HG03558 (cell line): ENCODE measurements around the gene PRM3.

Experiments
- ATAC-seq: cut with Tn5 transposase; IDR thresholded peaks from one replicate; pipeline ENCODE4 v1.9.1; 2021; ENCODE audit warnings: moderate number of reproducible peaks; ENCODE audit not compliant: unreplicated experiment; ENCODE audit errors: extremely low read depth

Gene PRM3

GRCh38 chr16:11272921-11273720, at the start of gene PRM3:
Gene PRM3, minus strand, starts transcription at chr16:11273629. Its CDS starts 34 bp downstream, at chr16:11273595.
- ATAC-seq, result no peak

- ATAC-seq, result no peak
Observed at GRCh38 chr16:11322823-11323222, 49.4 kb upstream of the PRM3 start.

GRCh38 chr16:11321662-11322061, 48.2 kb upstream of the PRM3 start:
- ATAC-seq, result no peak

GRCh38 chr16:11320170-11320569, 46.7 kb upstream of the PRM3 start:
- ATAC-seq, result no peak

- ATAC-seq, result no peak
Observed at GRCh38 chr16:11319529-11320146, 46.2 kb upstream of the PRM3 start.

- no peak for ATAC-seq
Observed at GRCh38 chr16:11318817-11319216, 45.4 kb upstream of the PRM3 start.

GRCh38 chr16:11316331-11317015, 43.0 kb upstream of the PRM3 start:
- ATAC-seq, result no peak

- no peak for ATAC-seq
Observed at GRCh38 chr16:11315510-11315909, 42.1 kb upstream of the PRM3 start.

- ATAC-seq, result no peak
Observed at GRCh38 chr16:11314309-11314894, 41.0 kb upstream of the PRM3 start.

- no peak for ATAC-seq
Observed at GRCh38 chr16:11313493-11314308, 40.3 kb upstream of the PRM3 start.

GRCh38 chr16:11312718-11313492, 39.5 kb upstream of the PRM3 start:
- no peak for ATAC-seq

GRCh38 chr16:11310997-11311561, 37.6 kb upstream of the PRM3 start:
- no peak for ATAC-seq

GRCh38 chr16:11310634-11310977, 37.2 kb upstream of the PRM3 start:
- no peak for ATAC-seq

GRCh38 chr16:11309895-11310633, 36.6 kb upstream of the PRM3 start:
- no peak for ATAC-seq

- ATAC-seq, result no peak
Observed at GRCh38 chr16:11308493-11309283, 35.3 kb upstream of the PRM3 start.

- ATAC-seq, result no peak
Observed at GRCh38 chr16:11307639-11308492, 34.4 kb upstream of the PRM3 start.
